Natural killer cell (primary cell): ENCODE measurements around the gene NGLY1. TPM values are rescaled to one million over a fixed set of nuclear protein-coding genes. Genes with fewer than 3 reads are reported as not detected.

Source experiments
- total RNA-seq, 4 donors: library from RNA; stranded (reverse); fragments of 120-200 nt in 1 of 4; gene quantifications; one replicate each; pipeline versions ENCODE4 v1.2.3 to v1.2.4, GENCODE V29; 2013 to 2022

NGLY1 gene
- total RNA-seq, 3 donors from 2014 or later (not counting 1 experiment from before 2014, with no cell fraction given): 63.0 to 93.5 (median 88.6) TPM

Other genes with a start within 250 kb of the NGLY1 start
- 100 to 1,000 TPM; 126 to 180 (median 152) TPM for gene TOP2B, start 118.5 kb downstream of the NGLY1 start, total RNA-seq
- 10 to 100 TPM in 1 of 3 donors, 1 to 10 TPM in 2; 7.3 to 12.2 (median 8.6) TPM for gene OXSM, start 6.6 kb upstream of the NGLY1 start, total RNA-seq